Mammary epithelial cell (primary cell): ENCODE measurements around the gene NUMBL.

Experiments
- CTCF ChIP-seq, 2 donors: IDR thresholded peaks in 1 of 2; conservative IDR thresholded peaks in 1 of 2; 2 replicates each; pipeline ENCODE4 v1.5.1; 2011 to 2012; ENCODE audit warnings: inconsistent platforms in 2 of 2, low read length in 2 of 2, mild to moderate bottlenecking in 2 of 2, control low read depth in 1 of 2, low read depth in 1 of 2; ENCODE audit not compliant: insufficient read depth in 1 of 2; ENCODE audit errors: extremely low read depth in 1 of 2
- EZH2 ChIP-seq: IDR thresholded peaks from 2 replicates; pipeline ENCODE4 v1.6.1; 2012; ENCODE audit warnings: low read length, inconsistent platforms, borderline replicate concordance

- TF ChIP-seq CTCF (conservative IDR thresholded peaks at IDR 0.05 in 1 of 2, IDR thresholded peaks at IDR 0.05 in 1 of 2; ENCODE audit: extremely low read depth in 1 of 2, insufficient read depth in 1 of 2, low read depth in 1 of 2, low read length in 2 of 2) (no peak), EZH2 (no peak)
Observed at GRCh38 chr19:40626918-40627317, 63.5 kb downstream of the NUMBL start.
